HEK293 (cell line): ENCODE results near the gene HOXB9.

Experiments
- SP2 ChIP-seq: fragments of 450-650 bp; formaldehyde crosslinking; IDR thresholded peaks from 2 replicates; pipeline ENCODE4 v1.5.1; 2016; ENCODE audit warnings: missing biosample characterization, missing genetic modification characterization
- YY2 ChIP-seq: fragments of 450-650 bp; formaldehyde crosslinking; IDR thresholded peaks from 2 replicates; pipeline ENCODE4 v1.5.1; 2016; ENCODE audit warnings: missing biosample characterization, missing genetic modification characterization
- ZBTB8A ChIP-seq: fragments of 450-650 bp; formaldehyde crosslinking; IDR thresholded peaks from 2 replicates; pipeline ENCODE4 v1.5.1; 2016; ENCODE audit warnings: missing biosample characterization, missing genetic modification characterization
- ZFP37 ChIP-seq: fragments of 450-650 bp; formaldehyde crosslinking; IDR thresholded peaks from 2 replicates; pipeline ENCODE4 v1.5.1; 2016; ENCODE audit warnings: missing biosample characterization, missing genetic modification characterization
- ZNF114 ChIP-seq: fragments of 450-650 bp; formaldehyde crosslinking; IDR thresholded peaks from 2 replicates; pipeline ENCODE4 v1.5.0; 2017; ENCODE audit warnings: missing biosample characterization, missing genetic modification characterization
- ZNF169 ChIP-seq: fragments of 450-650 bp; formaldehyde crosslinking; IDR thresholded peaks from 2 replicates; pipeline ENCODE4 v1.5.1; 2016; ENCODE audit warnings: missing biosample characterization, missing genetic modification characterization
- ZNF184 ChIP-seq: fragments of 450-650 bp; IDR thresholded peaks from 2 replicates; pipeline ENCODE4 v1.5.1; 2018; ENCODE audit warnings: missing biosample characterization, mild to moderate bottlenecking, missing genetic modification characterization
- ZNF239 ChIP-seq: fragments of 450-650 bp; formaldehyde crosslinking; IDR thresholded peaks from 2 replicates; pipeline ENCODE4 v1.5.1; 2016; ENCODE audit warnings: missing biosample characterization, missing genetic modification characterization
- ZNF24 ChIP-seq: fragments of 450-650 bp; formaldehyde crosslinking; IDR thresholded peaks from 2 replicates; pipeline ENCODE4 v1.5.1; 2016; ENCODE audit warnings: missing biosample characterization, missing genetic modification characterization
- ZNF280C ChIP-seq: fragments of 450-650 bp; formaldehyde crosslinking; IDR thresholded peaks from 2 replicates; pipeline ENCODE4 v1.5.1; 2016; ENCODE audit warnings: missing biosample characterization, missing genetic modification characterization
- ZNF280D ChIP-seq: fragments of 450-650 bp; formaldehyde crosslinking; IDR thresholded peaks from 2 replicates; pipeline ENCODE4 v1.5.1; 2016; ENCODE audit warnings: missing biosample characterization, missing genetic modification characterization
- ZNF423 ChIP-seq: fragments of 450-650 bp; formaldehyde crosslinking; IDR thresholded peaks from 2 replicates; pipeline ENCODE4 v1.5.1; 2016; ENCODE audit warnings: missing biosample characterization, missing genetic modification characterization
- ZNF449 ChIP-seq: fragments of 450-650 bp; formaldehyde crosslinking; IDR thresholded peaks from 2 replicates; pipeline ENCODE4 v1.5.1; 2017; ENCODE audit warnings: missing biosample characterization, mild to moderate bottlenecking, missing genetic modification characterization, moderate library complexity
- ZNF48 ChIP-seq: fragments of 450-650 bp; formaldehyde crosslinking; IDR thresholded peaks from 2 replicates; pipeline ENCODE4 v1.5.1; 2016; ENCODE audit warnings: missing biosample characterization, missing genetic modification characterization
- ZNF600 ChIP-seq: fragments of 450-650 bp; formaldehyde crosslinking; IDR thresholded peaks from 2 replicates; pipeline ENCODE4 v1.5.1; 2016; ENCODE audit warnings: missing biosample characterization, missing genetic modification characterization
- ZNF610 ChIP-seq: fragments of 450-650 bp; formaldehyde crosslinking; IDR thresholded peaks from 2 replicates; pipeline ENCODE4 v1.5.1; 2016; ENCODE audit warnings: missing biosample characterization, missing genetic modification characterization, borderline replicate concordance
- ZNF626 ChIP-seq: fragments of 450-650 bp; sonication (Bioruptor Pico); formaldehyde crosslinking; IDR thresholded peaks from 2 replicates; pipeline ENCODE4 v1.5.1; 2018; ENCODE audit warnings: missing biosample characterization, missing genetic modification characterization, inconsistent platforms
- ZNF629 ChIP-seq: fragments of 450-650 bp; formaldehyde crosslinking; IDR thresholded peaks from 2 replicates; pipeline ENCODE4 v1.5.1; 2017; ENCODE audit warnings: missing biosample characterization, missing genetic modification characterization
- ZNF660 ChIP-seq: fragments of 450-650 bp; IDR thresholded peaks from 2 replicates; pipeline ENCODE4 v1.5.1; 2018; ENCODE audit warnings: missing biosample characterization, mild to moderate bottlenecking, missing genetic modification characterization
- ZNF792 ChIP-seq: fragments of 450-650 bp; formaldehyde crosslinking; IDR thresholded peaks from 2 replicates; pipeline ENCODE4 v1.5.1; 2016; ENCODE audit warnings: missing biosample characterization, missing genetic modification characterization
- ZNF830 ChIP-seq: fragments of 450-650 bp; IDR thresholded peaks from 2 replicates; pipeline ENCODE4 v1.5.0; 2018; ENCODE audit warnings: missing biosample characterization, missing genetic modification characterization, low read depth, mild to moderate bottlenecking, moderate library complexity
- ZNF837 ChIP-seq: fragments of 450-650 bp; formaldehyde crosslinking; IDR thresholded peaks from 2 replicates; pipeline ENCODE4 v1.5.1; 2016; ENCODE audit warnings: missing biosample characterization, missing genetic modification characterization
- TF ChIP-seq, protein P1 (sequence below): fragments of 450-650 bp; formaldehyde crosslinking; IDR thresholded peaks from 2 replicates; pipeline ENCODE4 v1.5.1; 2016; ENCODE audit warnings: missing biosample characterization, missing genetic modification characterization, borderline replicate concordance
- TF ChIP-seq, protein P2 (sequence below): fragments of 450-650 bp; formaldehyde crosslinking; IDR thresholded peaks from 2 replicates; pipeline ENCODE4 v1.5.1; 2016; ENCODE audit warnings: missing biosample characterization, missing genetic modification characterization
- TF ChIP-seq, protein P3 (sequence below): fragments of 450-650 bp; formaldehyde crosslinking; IDR thresholded peaks from 2 replicates; pipeline ENCODE4; 2016; ENCODE audit warnings: missing biosample characterization, missing genetic modification characterization

HOXB9 gene

DNA sequence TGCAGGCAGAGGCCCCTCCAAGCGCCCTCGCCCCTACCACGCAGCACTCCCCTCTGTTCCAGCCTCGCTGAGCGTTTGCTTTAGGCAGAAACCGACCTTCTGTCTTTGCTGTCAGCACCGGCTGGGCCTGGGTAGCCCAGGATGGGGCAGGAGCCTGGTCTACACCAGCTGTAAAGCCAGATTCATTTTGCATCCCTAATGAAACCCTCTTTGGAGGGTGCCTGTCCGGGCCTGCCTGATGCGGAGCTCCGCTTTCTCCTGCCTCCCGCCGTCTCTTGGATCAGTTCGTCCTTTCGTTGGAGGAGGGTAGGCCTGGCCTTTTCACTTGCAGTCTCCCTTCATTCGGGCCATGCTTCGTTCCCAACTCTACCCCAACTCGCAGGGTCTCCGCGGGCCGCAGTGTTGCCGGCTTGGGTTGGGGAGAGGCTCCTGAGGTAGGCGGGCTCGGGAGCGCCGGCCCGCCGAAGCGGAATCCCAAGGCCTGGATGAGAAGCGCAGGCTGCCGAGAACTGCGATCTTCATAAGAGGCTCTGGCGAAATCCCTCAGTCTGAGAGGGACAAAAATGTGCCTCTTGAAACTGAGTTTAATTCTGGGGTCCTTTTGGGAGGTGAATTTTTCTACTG lies 6.2 kb downstream of the HOXB9 start (continued):
- TF ChIP-seq, protein P1, sequence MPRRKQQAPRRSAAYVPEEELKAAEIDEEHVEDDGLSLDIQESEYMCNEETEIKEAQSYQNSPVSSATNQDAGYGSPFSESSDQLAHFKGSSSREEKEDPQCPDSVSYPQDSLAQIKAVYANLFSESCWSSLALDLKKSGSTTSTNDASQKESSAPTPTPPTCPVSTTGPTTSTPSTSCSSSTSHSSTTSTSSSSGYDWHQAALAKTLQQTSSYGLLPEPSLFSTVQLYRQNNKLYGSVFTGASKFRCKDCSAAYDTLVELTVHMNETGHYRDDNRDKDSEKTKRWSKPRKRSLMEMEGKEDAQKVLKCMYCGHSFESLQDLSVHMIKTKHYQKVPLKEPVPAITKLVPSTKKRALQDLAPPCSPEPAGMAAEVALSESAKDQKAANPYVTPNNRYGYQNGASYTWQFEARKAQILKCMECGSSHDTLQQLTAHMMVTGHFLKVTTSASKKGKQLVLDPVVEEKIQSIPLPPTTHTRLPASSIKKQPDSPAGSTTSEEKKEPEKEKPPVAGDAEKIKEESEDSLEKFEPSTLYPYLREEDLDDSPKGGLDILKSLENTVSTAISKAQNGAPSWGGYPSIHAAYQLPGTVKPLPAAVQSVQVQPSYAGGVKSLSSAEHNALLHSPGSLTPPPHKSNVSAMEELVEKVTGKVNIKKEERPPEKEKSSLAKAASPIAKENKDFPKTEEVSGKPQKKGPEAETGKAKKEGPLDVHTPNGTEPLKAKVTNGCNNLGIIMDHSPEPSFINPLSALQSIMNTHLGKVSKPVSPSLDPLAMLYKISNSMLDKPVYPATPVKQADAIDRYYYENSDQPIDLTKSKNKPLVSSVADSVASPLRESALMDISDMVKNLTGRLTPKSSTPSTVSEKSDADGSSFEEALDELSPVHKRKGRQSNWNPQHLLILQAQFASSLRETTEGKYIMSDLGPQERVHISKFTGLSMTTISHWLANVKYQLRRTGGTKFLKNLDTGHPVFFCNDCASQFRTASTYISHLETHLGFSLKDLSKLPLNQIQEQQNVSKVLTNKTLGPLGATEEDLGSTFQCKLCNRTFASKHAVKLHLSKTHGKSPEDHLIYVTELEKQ (tag by site-specific recombination), result no peak
- no peak for TF ChIP-seq ZNF830 (tag by site-specific recombination)
- peak; percentile 34; the same call in 1 of the 2 replicates for TF ChIP-seq ZNF792 (tag by site-specific recombination)
- peak; percentile 97 for TF ChIP-seq ZNF600 (tag by site-specific recombination)
- TF ChIP-seq ZNF239 (tag by site-specific recombination), result no peak
- TF ChIP-seq ZNF114 (tag by site-specific recombination), result no peak
- no peak for TF ChIP-seq ZNF280D (tag by site-specific recombination)
- TF ChIP-seq ZNF629 (tag by site-specific recombination), result peak; percentile 10; the same call in 1 of the 2 replicates
- TF ChIP-seq ZNF184 (tag by site-specific recombination), result no peak
- TF ChIP-seq, protein P2, sequence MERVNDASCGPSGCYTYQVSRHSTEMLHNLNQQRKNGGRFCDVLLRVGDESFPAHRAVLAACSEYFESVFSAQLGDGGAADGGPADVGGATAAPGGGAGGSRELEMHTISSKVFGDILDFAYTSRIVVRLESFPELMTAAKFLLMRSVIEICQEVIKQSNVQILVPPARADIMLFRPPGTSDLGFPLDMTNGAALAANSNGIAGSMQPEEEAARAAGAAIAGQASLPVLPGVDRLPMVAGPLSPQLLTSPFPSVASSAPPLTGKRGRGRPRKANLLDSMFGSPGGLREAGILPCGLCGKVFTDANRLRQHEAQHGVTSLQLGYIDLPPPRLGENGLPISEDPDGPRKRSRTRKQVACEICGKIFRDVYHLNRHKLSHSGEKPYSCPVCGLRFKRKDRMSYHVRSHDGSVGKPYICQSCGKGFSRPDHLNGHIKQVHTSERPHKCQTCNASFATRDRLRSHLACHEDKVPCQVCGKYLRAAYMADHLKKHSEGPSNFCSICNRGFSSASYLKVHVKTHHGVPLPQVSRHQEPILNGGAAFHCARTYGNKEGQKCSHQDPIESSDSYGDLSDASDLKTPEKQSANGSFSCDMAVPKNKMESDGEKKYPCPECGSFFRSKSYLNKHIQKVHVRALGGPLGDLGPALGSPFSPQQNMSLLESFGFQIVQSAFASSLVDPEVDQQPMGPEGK, result peak; percentile 44; the same call in 1 of the 2 replicates
- 0 out of 2 replicates have a peak, but pooled peaks have one; percentile 36 for TF ChIP-seq ZNF610 (tag by site-specific recombination)
- no peak for TF ChIP-seq ZNF169 (tag by site-specific recombination)
- TF ChIP-seq ZNF48 (tag by site-specific recombination), result no peak
- peak; percentile 53; the same call in 1 of the 2 replicates for TF ChIP-seq ZBTB8A (tag by site-specific recombination)
- no peak; the same call in 1 of the 2 replicates for TF ChIP-seq ZNF660 (tag by site-specific recombination)
- no peak for TF ChIP-seq SP2
- no peak for TF ChIP-seq ZNF280C (tag by site-specific recombination)
- TF ChIP-seq ZNF24 (tag by site-specific recombination), result no peak
- TF ChIP-seq, protein P3, sequence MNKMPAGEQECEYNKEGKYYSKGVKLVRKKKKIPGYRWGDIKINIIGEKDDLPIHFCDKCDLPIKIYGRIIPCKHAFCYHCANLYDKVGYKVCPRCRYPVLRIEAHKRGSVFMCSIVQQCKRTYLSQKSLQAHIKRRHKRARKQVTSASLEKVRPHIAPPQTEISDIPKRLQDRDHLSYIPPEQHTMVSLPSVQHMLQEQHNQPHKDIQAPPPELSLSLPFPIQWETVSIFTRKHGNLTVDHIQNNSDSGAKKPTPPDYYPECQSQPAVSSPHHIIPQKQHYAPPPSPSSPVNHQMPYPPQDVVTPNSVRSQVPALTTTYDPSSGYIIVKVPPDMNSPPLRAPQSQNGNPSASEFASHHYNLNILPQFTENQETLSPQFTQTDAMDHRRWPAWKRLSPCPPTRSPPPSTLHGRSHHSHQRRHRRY (tag by site-specific recombination), result no peak
- no peak for TF ChIP-seq ZNF626 (tag by site-specific recombination)
- TF ChIP-seq YY2 (tag by site-specific recombination), result no peak
- no peak for TF ChIP-seq ZNF449 (tag by site-specific recombination)
- no peak; the same call in 1 of the 2 replicates for TF ChIP-seq ZFP37
- TF ChIP-seq ZNF837 (tag by site-specific recombination), result peak; percentile 100
- TF ChIP-seq ZNF423 (tag by site-specific recombination), result no peak
